ENCODE data around the gene OSBPL8. TPM values are rescaled to one million over a fixed set of nuclear protein-coding genes. Genes with fewer than 3 reads are reported as not detected.
"Not testable (repeated sequence)": the region's sequence is repeated elsewhere in the genome, so short reads cannot be mapped to it uniquely, and the experiment has no call there.

OSBPL8 gene
- total and polyA plus RNA-seq, 4 donors, result 6.9 to 32.5 (median 22.9) TPM

DNA sequence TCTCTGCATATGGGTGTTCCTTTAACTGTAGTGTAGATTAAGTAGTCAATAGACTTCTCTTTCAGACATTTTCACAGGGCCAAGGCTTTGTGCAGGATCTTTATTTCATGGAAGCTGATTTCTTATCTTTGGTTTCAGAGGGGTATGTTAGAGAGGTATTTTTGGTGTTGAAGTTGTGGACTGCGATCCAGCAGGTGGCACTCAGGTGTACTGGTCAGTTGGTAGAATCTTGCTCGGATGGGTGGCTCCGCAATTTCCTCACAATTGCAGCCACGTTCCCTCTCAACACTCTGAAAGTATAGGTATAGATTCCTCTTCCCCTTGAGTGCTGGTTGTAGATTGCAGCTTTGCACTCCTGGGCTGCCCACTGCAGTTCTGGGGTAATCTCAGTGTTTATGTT, 44.3 kb downstream of the OSBPL8 start:
- TF ChIP-seq YY1 (IDR thresholded peaks at IDR 0.05) (no peak), FOXA1 (IDR thresholded peaks at IDR 0.05) (no peak), FOXA2 (IDR thresholded peaks at IDR 0.05) (no peak), RXRA (IDR thresholded peaks at IDR 0.05) (no peak), GABPA (IDR thresholded peaks at IDR 0.05 in 1 of 2, conservative IDR thresholded peaks at IDR 0.05 in 1 of 2) (no peak), RAD21 (IDR thresholded peaks at IDR 0.05) (peak; percentile 52 to 70)
- TF ChIP-seq, protein P1, sequence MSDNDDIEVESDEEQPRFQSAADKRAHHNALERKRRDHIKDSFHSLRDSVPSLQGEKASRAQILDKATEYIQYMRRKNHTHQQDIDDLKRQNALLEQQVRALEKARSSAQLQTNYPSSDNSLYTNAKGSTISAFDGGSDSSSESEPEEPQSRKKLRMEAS (IDR thresholded peaks at IDR 0.05), result no peak
- TF ChIP-seq, protein P2, sequence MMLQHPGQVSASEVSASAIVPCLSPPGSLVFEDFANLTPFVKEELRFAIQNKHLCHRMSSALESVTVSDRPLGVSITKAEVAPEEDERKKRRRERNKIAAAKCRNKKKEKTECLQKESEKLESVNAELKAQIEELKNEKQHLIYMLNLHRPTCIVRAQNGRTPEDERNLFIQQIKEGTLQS (IDR thresholded peaks at IDR 0.05), result no peak
- Histone ChIP-seq H3K9ac (ENCODE audit: low read depth in 1 of 2, low read length in 2 of 2) (no peak overlapping the region), H3K36me3 (ENCODE audit: control insufficient read depth in 4 of 4, insufficient read depth in 3 of 4, low read depth in 1 of 4, low read length in 3 of 4) (no peaks in the 10 kb centered on the region), H3K9me3 (ENCODE audit: control insufficient read depth in 4 of 4, low read length in 3 of 4) (no peaks in the 10 kb centered on the region), H3K4me1 (ENCODE audit: control insufficient read depth in 4 of 4, insufficient read depth in 4 of 4, low read length in 3 of 4) (peaks cover 0 to under 1% (median 0%) of the 10 kb centered on the region in 4 donors), H3K27ac (ENCODE audit: low read depth in 1 of 2, low read length in 2 of 2) (no peak overlapping the region), H3K4me3 (ENCODE audit: low read depth in 1 of 3, low read length in 3 of 3) (no peak overlapping the region), H3K27me3 (ENCODE audit: control insufficient read depth in 4 of 4, insufficient read depth in 4 of 4, low read length in 3 of 4) (no peaks in the 10 kb centered on the region)
- WGBS, result 98% methylated on average over 4 of the region's 4 CpGs
- no peak for DNase-seq (ENCODE audit: low spot score)

DNA sequence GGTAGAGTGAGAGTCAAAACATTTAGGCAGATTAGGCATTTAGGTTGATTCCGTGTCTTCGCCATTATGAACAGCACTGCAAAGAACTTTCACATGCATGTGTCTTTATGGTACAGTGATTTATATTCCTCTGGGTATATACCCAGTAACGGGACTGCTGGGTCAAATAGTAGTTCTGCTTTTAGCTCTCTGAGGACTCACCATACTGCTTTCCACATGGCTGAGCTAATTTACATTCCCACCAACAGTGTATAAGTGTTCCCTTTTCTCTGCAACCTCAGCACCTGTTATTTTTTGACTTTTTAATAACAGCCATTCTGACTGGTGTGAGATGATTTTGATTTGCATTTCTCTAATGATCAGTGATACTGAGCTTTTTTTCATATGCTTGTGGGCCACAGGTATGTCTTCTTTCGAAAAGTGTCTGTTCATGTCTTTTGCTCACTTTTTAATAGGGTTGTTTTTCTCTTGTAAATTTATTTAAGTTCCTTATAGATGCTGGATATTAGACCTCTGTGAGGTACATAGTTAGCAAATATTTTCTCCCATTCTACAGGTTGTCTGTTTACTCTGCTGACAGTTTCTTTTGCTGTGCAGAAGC, 48.4 kb downstream of the OSBPL8 start:
- 97% methylated on average over 4 of the region's 4 CpGs for WGBS
- H3K4me1 ChIP-seq (ENCODE audit: control insufficient read depth in 4 of 4, insufficient read depth in 4 of 4, low read length in 3 of 4); H3K9me3 ChIP-seq (ENCODE audit: control insufficient read depth in 4 of 4, low read length in 3 of 4); H3K27me3 ChIP-seq (ENCODE audit: control insufficient read depth in 4 of 4, insufficient read depth in 4 of 4, low read length in 3 of 4); H3K36me3 ChIP-seq (ENCODE audit: control insufficient read depth in 4 of 4, insufficient read depth in 3 of 4, low read depth in 1 of 4, low read length in 3 of 4); H3K4me3 ChIP-seq (ENCODE audit: low read depth in 1 of 3, low read length in 3 of 3); H3K27ac ChIP-seq (ENCODE audit: low read depth in 1 of 2, low read length in 2 of 2); H3K9ac ChIP-seq (ENCODE audit: low read depth in 1 of 2, low read length in 2 of 2); DNase-seq (ENCODE audit: low spot score): not testable (repeated sequence)

DNA sequence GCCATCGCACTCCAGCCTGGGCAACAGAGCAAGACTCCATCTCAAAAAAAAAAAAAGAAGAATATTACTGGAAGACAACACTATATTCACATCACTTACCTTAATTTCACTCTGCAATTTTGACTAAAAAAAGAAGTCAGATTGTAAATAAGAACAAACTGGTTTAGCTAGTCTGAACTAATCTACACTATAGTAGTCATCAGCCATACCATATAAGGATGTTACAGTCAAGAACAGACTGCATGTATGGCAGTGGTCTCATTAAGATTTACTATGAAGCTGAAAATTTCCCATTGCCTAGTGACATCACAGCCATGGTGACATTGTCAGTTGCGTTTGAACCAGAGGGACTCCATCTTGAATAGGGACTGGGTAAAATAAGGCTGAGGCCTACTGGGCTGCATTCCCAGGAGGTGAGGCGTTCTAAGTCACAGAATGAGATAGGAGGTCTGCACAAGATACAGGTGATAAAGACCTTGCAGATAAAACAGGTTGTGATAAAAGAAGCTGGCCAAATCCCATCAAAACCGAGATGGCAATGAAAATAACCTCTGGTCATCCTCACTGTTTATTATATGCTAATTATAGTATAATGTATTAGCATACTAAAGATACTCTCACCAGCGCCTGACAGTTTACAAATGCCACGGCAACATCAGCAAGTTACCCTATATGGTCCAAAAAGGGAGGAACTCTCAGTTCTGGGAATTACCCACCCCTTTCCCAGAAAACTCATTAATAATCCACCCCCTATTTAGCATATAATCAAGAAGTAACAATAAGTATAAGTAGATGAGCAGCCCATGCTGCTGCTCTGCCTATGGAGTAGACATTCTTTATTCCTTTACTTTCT, 51.2 kb downstream of the OSBPL8 start:
- no peak overlapping the region for H3K4me3 ChIP-seq (ENCODE audit: low read depth in 1 of 3, low read length in 3 of 3)
- no peaks in the 10 kb centered on the region for H3K36me3 ChIP-seq (ENCODE audit: control insufficient read depth in 4 of 4, insufficient read depth in 3 of 4, low read depth in 1 of 4, low read length in 3 of 4)
- H3K9ac ChIP-seq (ENCODE audit: low read depth in 1 of 2, low read length in 2 of 2), result no peak overlapping the region
- no peaks in the 10 kb centered on the region for H3K9me3 ChIP-seq (ENCODE audit: control insufficient read depth in 4 of 4, low read length in 3 of 4)
- no peaks in the 10 kb centered on the region for H3K27me3 ChIP-seq (ENCODE audit: control insufficient read depth in 4 of 4, insufficient read depth in 4 of 4, low read length in 3 of 4)
- H3K4me1 ChIP-seq (ENCODE audit: control insufficient read depth in 4 of 4, insufficient read depth in 4 of 4, low read length in 3 of 4), result peaks cover 0 to 5% (median 1%) of the 10 kb centered on the region in 4 donors
- WGBS, result 83% methylated on average over 6 of the region's 6 CpGs
- DNase-seq (ENCODE audit: low spot score), result no peak
- TF ChIP-seq FOXA2 (IDR thresholded peaks at IDR 0.05) (no peak), SP1 (IDR thresholded peaks at IDR 0.05) (no peak), YY1 (IDR thresholded peaks at IDR 0.05) (no peak), RXRA (IDR thresholded peaks at IDR 0.05) (no peak), HNF4A (conservative IDR thresholded peaks at IDR 0.05) (no peak)
- TF ChIP-seq, protein P2 (IDR thresholded peaks at IDR 0.05), result no peak
- TF ChIP-seq, protein P3, sequence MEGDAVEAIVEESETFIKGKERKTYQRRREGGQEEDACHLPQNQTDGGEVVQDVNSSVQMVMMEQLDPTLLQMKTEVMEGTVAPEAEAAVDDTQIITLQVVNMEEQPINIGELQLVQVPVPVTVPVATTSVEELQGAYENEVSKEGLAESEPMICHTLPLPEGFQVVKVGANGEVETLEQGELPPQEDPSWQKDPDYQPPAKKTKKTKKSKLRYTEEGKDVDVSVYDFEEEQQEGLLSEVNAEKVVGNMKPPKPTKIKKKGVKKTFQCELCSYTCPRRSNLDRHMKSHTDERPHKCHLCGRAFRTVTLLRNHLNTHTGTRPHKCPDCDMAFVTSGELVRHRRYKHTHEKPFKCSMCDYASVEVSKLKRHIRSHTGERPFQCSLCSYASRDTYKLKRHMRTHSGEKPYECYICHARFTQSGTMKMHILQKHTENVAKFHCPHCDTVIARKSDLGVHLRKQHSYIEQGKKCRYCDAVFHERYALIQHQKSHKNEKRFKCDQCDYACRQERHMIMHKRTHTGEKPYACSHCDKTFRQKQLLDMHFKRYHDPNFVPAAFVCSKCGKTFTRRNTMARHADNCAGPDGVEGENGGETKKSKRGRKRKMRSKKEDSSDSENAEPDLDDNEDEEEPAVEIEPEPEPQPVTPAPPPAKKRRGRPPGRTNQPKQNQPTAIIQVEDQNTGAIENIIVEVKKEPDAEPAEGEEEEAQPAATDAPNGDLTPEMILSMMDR (IDR thresholded peaks at IDR 0.05; ENCODE audit: low read depth, low read length, missing input control), result no peak
- no peak overlapping the region for H3K27ac ChIP-seq (ENCODE audit: low read depth in 1 of 2, low read length in 2 of 2)

All from liver (tissue), 9 donors.